GM12878 (cell line): Measurements from ENCODE around the gene ZBTB22.

Experiments used
- CHD4 ChIP-seq: fragments of 200-600 bp; sonication (generic); IDR thresholded peaks from 2 replicates; pipeline ENCODE4 v1.6.1; 2016; ENCODE audit warnings: mild to moderate bottlenecking
- CREB1 ChIP-seq: IDR thresholded peaks from 2 replicates; pipeline ENCODE4 v1.6.1; 2012; ENCODE audit warnings: low read depth, mild to moderate bottlenecking, inconsistent platforms
- FOXM1 ChIP-seq: IDR thresholded peaks from 2 replicates; pipeline ENCODE4 v1.6.1; 2012; ENCODE audit warnings: low read depth, mild to moderate bottlenecking, inconsistent platforms, low read length, moderate library complexity
- MYC ChIP-seq: IDR thresholded peaks from 2 replicates; pipeline ENCODE4 v1.6.1; 2011; ENCODE audit warnings: mild to moderate bottlenecking, low read length, moderate library complexity, inconsistent platforms; ENCODE audit not compliant: insufficient read depth, insufficient replicate concordance, insufficient read length, severe bottlenecking
- NBN ChIP-seq: fragments of 450-650 bp; IDR thresholded peaks from 2 replicates; pipeline ENCODE4 v1.6.1; 2016
- TF ChIP-seq, protein P1 (sequence below): IDR thresholded peaks from 2 replicates; pipeline ENCODE4 v1.6.1; 2011; ENCODE audit warnings: borderline replicate concordance, low read depth, mild to moderate bottlenecking, moderate library complexity, mixed read lengths, low read length; ENCODE audit not compliant: insufficient read depth; ENCODE audit errors: extremely low read length
- TF ChIP-seq, protein P2 (sequence below): fragments of 450-650 bp; conservative IDR thresholded peaks from 2 replicates; pipeline ENCODE4 v1.6.1; 2017; ENCODE audit warnings: mild to moderate bottlenecking, moderate library complexity

GRCh38 chr6:33343953-33344611 is 26.5 kb upstream of the ZBTB22 start:
- no peak for TF ChIP-seq CHD4
- TF ChIP-seq, protein P1, sequence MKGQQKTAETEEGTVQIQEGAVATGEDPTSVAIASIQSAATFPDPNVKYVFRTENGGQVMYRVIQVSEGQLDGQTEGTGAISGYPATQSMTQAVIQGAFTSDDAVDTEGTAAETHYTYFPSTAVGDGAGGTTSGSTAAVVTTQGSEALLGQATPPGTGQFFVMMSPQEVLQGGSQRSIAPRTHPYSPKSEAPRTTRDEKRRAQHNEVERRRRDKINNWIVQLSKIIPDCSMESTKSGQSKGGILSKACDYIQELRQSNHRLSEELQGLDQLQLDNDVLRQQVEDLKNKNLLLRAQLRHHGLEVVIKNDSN: no peak
- no peak for TF ChIP-seq NBN
- TF ChIP-seq FOXM1: no peak
- TF ChIP-seq CREB1: no peak
- TF ChIP-seq, protein P2, sequence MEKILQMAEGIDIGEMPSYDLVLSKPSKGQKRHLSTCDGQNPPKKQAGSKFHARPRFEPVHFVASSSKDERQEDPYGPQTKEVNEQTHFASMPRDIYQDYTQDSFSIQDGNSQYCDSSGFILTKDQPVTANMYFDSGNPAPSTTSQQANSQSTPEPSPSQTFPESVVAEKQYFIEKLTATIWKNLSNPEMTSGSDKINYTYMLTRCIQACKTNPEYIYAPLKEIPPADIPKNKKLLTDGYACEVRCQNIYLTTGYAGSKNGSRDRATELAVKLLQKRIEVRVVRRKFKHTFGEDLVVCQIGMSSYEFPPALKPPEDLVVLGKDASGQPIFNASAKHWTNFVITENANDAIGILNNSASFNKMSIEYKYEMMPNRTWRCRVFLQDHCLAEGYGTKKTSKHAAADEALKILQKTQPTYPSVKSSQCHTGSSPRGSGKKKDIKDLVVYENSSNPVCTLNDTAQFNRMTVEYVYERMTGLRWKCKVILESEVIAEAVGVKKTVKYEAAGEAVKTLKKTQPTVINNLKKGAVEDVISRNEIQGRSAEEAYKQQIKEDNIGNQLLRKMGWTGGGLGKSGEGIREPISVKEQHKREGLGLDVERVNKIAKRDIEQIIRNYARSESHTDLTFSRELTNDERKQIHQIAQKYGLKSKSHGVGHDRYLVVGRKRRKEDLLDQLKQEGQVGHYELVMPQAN: no peak
- TF ChIP-seq MYC: no peak
